ENCODE results near the gene SEPTIN1. TPM values are rescaled to one million over a fixed set of nuclear protein-coding genes. Genes with fewer than 3 reads are reported as not detected.

SEPTIN1 gene
- 0.26 TPM in 1 of 2 replicates, not detected in the other for total RNA-seq (2014; rRNA removed; shearing (Covaris generic))
- polyA plus RNA-seq (2014; cell fraction: nucleus; rRNA removed), result not detected in 2 replicates

GRCh38 chr16:30382111-30382881, at the start of gene SEPTIN1:
TSS of gene SEPTIN1 (minus strand) at chr16:30382561. CDS start at chr16:30382542, 19 bp downstream.
- DNase-seq (ENCODE audit: extremely low read depth, low read depth), result no peak

DNA sequence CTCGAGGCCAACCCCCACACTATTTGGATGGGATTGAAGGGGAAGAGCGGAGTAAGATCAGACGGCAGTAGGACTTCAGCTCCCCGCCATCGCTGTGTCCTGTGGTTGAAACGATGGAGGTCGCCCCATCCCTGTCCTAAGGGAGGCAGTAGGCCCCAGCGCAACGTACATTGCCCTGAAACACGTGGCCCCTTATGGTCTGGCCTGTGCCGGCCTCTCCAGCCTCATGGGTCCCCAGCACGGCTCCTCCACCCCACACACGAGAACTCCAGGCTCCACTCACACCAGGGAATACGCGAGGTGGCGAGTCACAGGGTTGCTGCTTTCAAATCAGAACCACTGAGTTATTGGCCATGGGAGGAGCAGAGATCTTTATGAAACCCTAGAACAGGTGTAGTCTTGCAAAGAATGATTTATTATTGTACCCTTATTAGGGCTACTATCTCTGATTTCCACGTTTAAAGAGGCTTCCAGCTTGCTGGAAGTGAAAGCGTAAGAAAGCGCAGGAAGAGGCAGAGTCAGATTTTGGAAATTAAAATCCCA, 48.1 kb upstream of the SEPTIN1 start:
- no peak for DNase-seq (ENCODE audit: extremely low read depth, low read depth)

DNA sequence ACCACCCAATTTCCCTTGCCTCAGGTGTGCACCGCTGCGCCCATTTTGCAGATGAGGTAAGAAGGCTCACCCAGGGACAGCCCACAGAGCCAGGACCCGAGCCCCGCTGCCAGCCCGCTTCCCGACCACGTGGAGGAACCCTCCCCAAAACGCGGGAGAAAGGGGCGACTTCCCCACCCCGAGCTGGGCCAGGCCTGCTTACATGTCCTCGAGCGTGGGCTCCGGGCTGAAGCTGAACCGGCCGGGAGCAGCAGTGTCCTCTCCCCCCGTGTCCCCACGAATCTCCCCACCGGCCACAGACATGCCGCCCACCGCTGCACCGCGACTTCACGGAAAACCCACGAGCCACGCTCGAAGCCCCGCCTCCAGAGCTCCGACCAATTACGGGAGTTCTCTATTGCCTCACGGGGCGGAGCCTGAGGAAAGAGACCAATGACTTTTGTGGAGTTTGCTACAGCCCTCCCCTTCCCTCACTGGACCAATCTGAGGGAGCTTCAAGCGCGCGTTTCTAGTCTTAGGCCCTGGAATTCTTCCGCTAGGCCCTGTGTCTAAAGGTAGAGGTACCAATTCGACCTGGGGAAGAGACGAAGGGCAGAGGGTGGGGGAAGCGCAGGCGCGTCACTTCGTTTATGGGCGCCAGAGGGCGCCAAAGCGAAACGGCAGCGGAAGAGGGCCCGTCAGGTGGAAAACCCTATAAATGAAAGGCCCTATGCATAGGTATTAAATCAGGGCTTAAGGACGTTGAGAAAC, 47.5 kb upstream of the SEPTIN1 start, which contains the start of gene DCTPP1:
Gene DCTPP1, minus strand, starts transcription at position 353 of the 750 bp plus-strand sequence. Its CDS starts 50 bp downstream, at position 303.
- DNase-seq (ENCODE audit: extremely low read depth, low read depth), result peak; percentile 99

- DNase-seq (ENCODE audit: extremely low read depth, low read depth), result no peak
Observed at GRCh38 chr16:30429418-30429677, 47.0 kb upstream of the SEPTIN1 start.

GRCh38 chr16:30428055-30428454, 45.7 kb upstream of the SEPTIN1 start:
- DNase-seq (ENCODE audit: extremely low read depth, low read depth), result no peak

GRCh38 chr16:30421010-30421409, 38.6 kb upstream of the SEPTIN1 start:
- DNase-seq (ENCODE audit: extremely low read depth, low read depth), result no peak

DNA sequence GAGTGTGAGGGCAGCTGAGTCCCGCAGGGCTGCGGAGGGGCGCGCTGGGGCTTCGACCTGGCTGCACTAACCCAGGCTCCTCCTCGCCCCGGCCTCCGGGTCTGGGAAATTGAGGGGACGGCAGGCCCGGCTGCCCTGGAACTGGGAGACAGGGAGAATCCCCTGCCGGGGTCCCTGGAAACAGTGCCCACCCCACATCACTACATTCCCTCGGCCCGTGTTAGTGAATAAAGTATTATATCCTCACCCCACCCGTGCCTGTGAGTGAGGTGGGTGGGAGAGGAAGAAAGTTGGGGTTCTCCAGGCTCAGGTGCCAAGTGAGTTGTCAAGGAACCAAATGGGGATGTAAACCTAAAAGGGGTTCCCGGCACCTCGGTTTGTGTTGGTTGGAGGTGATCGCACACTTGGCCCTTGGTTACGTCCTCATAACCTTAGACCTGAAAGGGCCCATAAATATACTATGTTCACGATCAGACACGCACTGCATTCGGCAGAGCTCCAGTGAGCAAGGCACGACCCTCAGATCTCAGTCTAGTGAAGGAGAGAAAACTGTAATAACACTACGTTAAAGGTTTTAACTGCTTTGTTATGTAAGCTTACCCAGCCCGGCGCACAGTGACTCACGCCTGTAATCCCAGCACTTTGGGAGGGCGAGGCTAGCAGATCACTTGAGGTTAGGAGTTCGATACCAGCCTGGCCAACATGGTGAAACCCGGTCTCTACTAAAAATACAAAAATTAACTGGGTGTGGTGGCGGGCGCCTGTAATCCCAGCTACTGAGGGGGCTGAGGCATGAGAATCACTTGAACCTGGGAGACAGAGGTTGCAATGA, 36.2 kb upstream of the SEPTIN1 start:
- no peak for DNase-seq (ENCODE audit: extremely low read depth, low read depth)

- DNase-seq (ENCODE audit: extremely low read depth, low read depth), result peak; percentile 94
Observed at GRCh38 chr16:30417529-30418349, 35.4 kb upstream of the SEPTIN1 start.

- no peak for DNase-seq (ENCODE audit: extremely low read depth, low read depth)
Observed at GRCh38 chr16:30416624-30417528, 34.5 kb upstream of the SEPTIN1 start.

DNA sequence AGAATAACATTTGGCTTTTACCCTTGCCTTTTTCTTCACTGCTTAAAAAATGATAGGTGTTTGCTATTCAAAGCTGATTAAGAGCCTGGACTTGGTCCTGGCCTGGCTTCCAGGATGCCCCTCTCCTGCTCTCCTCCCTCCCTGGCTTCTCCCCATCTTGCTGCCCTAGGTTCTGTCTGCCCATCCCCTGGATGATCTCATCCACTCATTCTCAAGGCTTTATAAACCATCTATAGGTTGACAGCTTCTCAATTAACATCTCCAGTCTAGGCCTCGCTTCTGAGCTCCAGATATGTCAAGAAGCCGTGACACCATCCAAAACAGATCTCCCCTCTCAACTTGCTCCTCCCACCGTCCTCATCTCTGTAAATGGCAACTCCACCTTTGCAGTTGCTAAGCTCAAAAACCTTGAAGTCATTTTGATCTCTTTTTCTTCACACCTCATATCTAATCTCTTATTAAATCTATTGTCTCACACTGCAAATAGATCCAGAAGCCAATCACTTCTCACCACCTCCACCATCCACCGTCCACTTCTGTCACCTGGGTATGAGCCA, 33.8 kb upstream of the SEPTIN1 start:
- no peak for DNase-seq (ENCODE audit: extremely low read depth, low read depth)

GRCh38 chr16:30414159-30414558, 31.8 kb upstream of the SEPTIN1 start:
- DNase-seq (ENCODE audit: extremely low read depth, low read depth), result no peak

- DNase-seq (ENCODE audit: extremely low read depth, low read depth), result no peak
Observed at GRCh38 chr16:30413112-30413806, 30.9 kb upstream of the SEPTIN1 start.

GRCh38 chr16:30409125-30410060, 27.0 kb upstream of the SEPTIN1 start:
- peak; percentile 90 for DNase-seq (ENCODE audit: extremely low read depth, low read depth)

GRCh38 chr16:30407804-30408534, 25.6 kb upstream of the SEPTIN1 start:
- no peak for DNase-seq (ENCODE audit: extremely low read depth, low read depth)

DNA sequence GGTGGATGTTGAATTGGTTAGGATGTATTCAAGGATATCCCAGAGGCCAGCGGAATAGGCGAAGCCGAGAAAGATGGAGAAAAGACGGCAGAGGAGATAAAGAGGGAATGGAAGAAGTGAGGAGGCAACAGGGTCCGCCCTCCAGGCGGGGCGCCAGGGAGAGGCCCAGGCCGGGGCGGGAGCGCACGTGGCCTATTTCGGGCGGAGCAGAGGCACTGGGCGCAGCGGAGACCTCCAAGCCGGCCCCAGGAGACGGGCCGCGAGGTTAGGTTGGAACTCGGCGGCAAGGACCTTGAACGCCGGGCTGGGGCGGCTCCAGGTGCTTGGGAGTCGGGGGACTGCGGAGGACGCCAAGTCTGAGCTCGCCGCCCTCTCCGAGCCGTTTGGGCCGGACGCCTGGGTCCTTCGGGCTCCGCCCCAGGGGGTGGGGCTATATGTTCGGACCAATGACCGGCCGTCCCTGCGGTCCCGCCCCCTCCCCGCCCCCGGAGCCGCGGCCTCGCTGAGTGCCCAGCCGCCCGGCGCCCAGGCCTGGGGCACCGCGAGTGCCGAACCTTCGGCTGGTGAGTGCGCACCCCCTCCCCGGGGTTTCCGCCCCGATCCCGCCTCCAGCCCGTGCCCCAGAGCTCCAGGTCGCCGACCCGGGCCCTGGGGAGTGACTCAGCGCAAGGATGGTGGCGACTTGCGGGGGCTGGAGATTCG, 24.9 kb upstream of the SEPTIN1 start, which contains the start of gene ZNF771:
Gene ZNF771, plus strand, starts transcription at position 505 of the 702 bp plus-strand sequence. CDS start 448 bp downstream, outside the sequence.
- peak; percentile 86 for DNase-seq (ENCODE audit: extremely low read depth, low read depth)

DNA sequence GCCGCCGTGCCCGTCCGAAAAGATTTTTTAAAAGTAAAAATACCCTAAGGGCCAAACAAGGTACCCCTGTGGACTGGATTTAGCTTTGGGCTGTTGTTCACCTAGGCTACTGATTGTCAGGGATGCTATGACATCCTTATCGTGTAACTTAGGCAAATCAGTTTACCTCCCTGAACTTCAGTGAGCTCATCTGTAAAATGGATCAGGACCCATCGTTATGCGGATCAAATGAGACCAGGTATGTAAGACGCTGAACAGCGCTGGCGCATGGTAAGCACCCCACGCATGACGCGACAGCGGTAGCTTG, 24.4 kb upstream of the SEPTIN1 start:
- no peak for DNase-seq (ENCODE audit: extremely low read depth, low read depth)
